Upper lobe of left lung (tissue), 4 donors: ENCODE results near the gene NCS1.

ENCODE experiments used
- CTCF ChIP-seq, 6 experiments: fragments of 450-650 bp in 4 of 6; fragments of 200-600 bp in 2 of 6; sonication (generic) in 2 of 6; IDR thresholded peaks; one replicate each; pipeline ENCODE4 v1.5.1; 2016 to 2019; ENCODE audit warnings: antibody characterized with exemption in 6 of 6
- POLR2A ChIP-seq, 4 donors: fragments of 450-650 bp; IDR thresholded peaks; one replicate each; pipeline ENCODE4 v1.5.1; 2016 to 2017; ENCODE audit warnings: antibody characterized with exemption in 4 of 4, mild to moderate bottlenecking in 2 of 4
- POLR2AphosphoS5 ChIP-seq, 2 donors: sonication (generic); formaldehyde crosslinking; IDR thresholded peaks; one replicate each; pipeline ENCODE4 v1.5.1; 2017; ENCODE audit warnings: antibody characterized with exemption in 2 of 2

GRCh38 chr9:130264414-130265350 lies 92.5 kb downstream of the NCS1 start:
- TF ChIP-seq POLR2A (IDR thresholded peaks at IDR 0.05): no peak
- no peak for TF ChIP-seq CTCF (IDR thresholded peaks at IDR 0.05)
- TF ChIP-seq POLR2AphosphoS5 (IDR thresholded peaks at IDR 0.05): no peak
